Measurements from ENCODE around the gene RPS15.
"Not testable (repeated sequence)": the region's sequence is repeated elsewhere in the genome, so short reads cannot be mapped to it uniquely, and the experiment has no call there.

The RPS15 gene

GRCh38 chr19:1402411-1403070, 35.7 kb upstream of the RPS15 start:
- no peak for DNase-seq

- peak; percentile 98 for DNase-seq
Measured at GRCh38 chr19:1406774-1407527, 31.2 kb upstream of the RPS15 start.

GRCh38 chr19:1407528-1408299, 30.5 kb upstream of the RPS15 start, which contains the start of gene DAZAP1:
Gene DAZAP1, plus strand, starts transcription at chr19:1407586. Its CDS starts 188 bp downstream, at chr19:1407774.
- no peak for DNase-seq

GRCh38 chr19:1408300-1409203, 29.6 kb upstream of the RPS15 start:
- DNase-seq = no peak

GRCh38 chr19:1409204-1410005, 28.8 kb upstream of the RPS15 start:
- DNase-seq = no peak

GRCh38 chr19:1410136-1410786, 27.9 kb upstream of the RPS15 start:
- no peak for DNase-seq

- no peak for DNase-seq
Measured at GRCh38 chr19:1410789-1411188, 27.4 kb upstream of the RPS15 start.

- no peak for DNase-seq
Measured at GRCh38 chr19:1411255-1412191, 26.7 kb upstream of the RPS15 start.

- no peak for DNase-seq
Measured at GRCh38 chr19:1412323-1412923, 25.8 kb upstream of the RPS15 start.

GRCh38 chr19:1412995-1413800, 25.0 kb upstream of the RPS15 start:
- DNase-seq = no peak

GRCh38 chr19:1416014-1416841, 22.0 kb upstream of the RPS15 start:
- no peak for DNase-seq

GRCh38 chr19:1417145-1417544, 21.1 kb upstream of the RPS15 start:
- DNase-seq = no peak

GRCh38 chr19:1417681-1418495, 20.3 kb upstream of the RPS15 start:
- DNase-seq = no peak

- no peak for DNase-seq
Measured at GRCh38 chr19:1418496-1418775, 19.8 kb upstream of the RPS15 start.

GRCh38 chr19:1418951-1419738, 19.1 kb upstream of the RPS15 start:
- DNase-seq = no peak

GRCh38 chr19:1420085-1420484, 18.1 kb upstream of the RPS15 start:
- DNase-seq = not testable (repeated sequence)
